HG03060 (cell line): ENCODE results near the gene UBE2E3.
"Not testable (repeated sequence)": the region's sequence is repeated elsewhere in the genome, so short reads cannot be mapped to it uniquely, and the experiment has no call there.

Experiments
- ATAC-seq: cut with Tn5 transposase; IDR thresholded peaks from one replicate; pipeline ENCODE4 v1.9.1; 2021; ENCODE audit warnings: low read depth, moderate number of reproducible peaks; ENCODE audit not compliant: unreplicated experiment

UBE2E3 gene

DNA sequence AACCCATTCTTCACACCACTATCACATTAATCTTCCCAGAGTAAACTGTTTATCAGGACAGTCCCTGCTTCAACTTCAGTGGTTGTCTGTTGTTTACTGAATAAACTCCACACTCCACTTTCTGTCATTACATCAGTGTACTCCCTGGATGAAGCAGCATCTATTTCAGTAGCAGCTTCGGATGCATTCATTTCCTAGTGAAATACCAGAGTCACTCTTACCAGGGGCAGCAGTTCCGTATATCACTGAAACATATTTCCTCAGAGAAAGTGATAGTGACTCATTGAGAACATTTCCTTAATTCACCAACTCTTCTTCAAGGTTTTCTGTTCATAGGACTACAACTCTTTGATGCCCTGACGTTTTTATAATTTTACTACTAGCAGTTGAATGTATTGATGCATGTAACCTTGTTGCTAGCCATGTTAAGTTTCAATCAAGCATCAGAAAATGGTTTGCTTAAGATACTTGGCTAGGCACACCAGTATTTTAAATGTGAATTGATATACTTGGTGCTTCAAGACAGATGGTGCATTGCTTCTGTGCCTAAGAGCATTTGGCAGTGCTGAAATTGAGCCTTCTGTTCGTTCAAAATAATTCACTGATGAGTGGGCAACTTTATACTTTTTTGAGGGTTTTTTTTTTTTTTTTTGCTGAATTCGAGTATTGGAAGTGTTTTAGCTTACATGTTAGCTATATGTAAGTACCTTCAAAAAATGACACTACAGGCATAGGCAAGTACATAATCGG, 92.3 kb downstream of the UBE2E3 start:
- no peak for ATAC-seq

DNA sequence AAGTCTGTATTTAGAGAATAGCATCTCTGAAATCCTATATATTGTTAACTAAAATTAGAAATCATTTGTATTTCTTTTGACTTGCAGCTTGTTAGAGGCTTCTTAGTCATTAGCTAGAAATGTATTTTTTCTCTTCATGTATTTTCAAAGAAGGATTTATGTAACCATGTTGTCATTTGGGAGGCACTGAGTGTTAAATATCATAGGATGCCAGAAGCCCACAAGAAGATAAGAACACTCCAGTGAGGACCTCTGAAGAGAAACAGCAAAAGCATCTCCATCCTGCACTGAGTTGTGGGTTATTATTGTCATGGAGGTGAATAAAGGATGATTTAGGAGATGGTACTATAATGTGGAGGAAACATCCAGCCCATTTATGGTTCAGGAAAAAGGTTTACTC, 93.5 kb downstream of the UBE2E3 start:
- no peak for ATAC-seq

- no peak for ATAC-seq
These were observed 94.1 kb downstream of the UBE2E3 start for GRCh38 chr2:181074457-181074856.

DNA sequence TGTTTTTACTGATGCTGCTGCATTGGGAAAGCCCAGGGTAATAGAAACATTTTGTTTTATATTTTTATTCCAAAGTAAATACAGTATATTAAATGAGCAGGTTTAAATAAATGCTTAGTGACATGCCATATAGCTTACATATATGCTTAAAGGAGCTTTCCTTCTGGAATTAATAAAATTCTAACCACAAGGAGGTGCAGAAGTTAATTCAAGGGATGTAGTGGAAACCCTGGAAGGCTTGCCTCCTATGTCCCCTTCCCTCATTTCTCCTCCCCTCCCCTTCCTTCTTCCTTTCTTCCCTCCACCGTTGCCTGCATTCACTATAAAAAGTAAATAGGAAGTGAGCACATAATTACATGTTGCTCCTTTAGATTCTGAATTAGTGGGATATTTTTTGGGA, 96.3 kb downstream of the UBE2E3 start:
- no peak for ATAC-seq

DNA sequence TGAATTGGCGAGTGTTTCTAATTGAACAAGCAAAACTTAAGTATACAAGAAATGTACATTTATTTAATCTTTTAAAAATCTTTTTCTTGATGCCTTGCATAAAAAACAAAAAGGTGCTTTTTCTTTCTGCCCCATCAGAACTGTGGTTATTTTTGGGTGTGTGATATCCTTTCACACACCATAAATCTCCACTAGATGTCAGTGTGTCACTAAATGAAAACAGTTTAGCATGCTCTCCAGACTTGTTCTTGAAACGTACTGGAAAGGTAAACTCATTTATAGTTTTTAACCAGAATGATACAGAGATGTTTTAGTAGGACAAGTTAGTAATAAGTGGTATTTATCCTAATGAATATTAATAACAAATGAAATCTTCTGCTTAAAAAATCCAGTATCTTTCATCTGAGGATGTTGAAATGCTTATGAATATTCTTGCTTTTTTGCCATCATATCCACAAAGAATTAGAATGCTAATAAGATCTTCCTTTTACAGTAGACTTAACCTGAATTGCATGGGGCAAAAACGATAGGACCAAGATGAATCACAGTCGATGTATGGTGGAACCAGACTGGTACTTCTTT, 96.8 kb downstream of the UBE2E3 start:
- ATAC-seq, result peak; percentile 83

GRCh38 chr2:181083140-181083539, 102.7 kb downstream of the UBE2E3 start:
- ATAC-seq, result no peak

GRCh38 chr2:181085734-181086133, 105.3 kb downstream of the UBE2E3 start:
- no peak for ATAC-seq

DNA sequence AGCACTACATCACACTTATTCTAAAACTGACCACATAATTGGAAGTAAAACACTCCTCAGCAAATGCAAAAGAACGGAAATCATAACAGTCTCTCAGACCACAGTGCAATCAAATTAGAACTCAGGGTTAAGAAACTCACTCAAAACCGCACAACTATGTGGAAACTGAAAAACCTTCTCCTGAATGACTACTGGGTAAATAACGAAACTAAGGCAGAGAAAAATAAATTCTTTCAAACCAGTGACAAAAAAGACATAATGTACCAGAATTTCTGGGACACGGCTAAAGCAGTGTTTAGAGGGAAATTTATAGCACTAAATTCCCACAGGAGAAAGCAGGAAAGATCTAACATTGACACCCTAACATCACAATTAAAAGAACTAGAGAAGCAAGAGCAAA, 111.5 kb downstream of the UBE2E3 start:
- ATAC-seq, result not testable (repeated sequence)

DNA sequence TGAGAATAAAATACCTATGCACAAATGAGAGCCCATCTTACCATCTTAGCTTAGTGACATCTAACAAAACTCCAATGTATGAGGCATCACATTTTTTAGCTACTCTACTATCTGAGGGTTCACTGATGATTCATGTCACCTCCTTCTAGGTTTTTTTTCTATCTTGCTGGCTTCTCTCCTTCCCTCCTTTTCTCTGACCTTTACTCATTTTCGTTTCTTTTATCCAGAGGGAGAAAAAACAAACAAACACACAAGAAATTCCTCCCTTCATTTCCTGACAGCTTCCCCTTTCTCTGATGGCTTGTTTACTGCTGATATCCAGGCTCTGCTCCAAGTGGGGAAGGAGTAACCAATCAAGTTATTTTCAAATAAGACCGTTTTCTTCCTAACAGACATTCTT, 115.1 kb downstream of the UBE2E3 start:
- ATAC-seq, result no peak

DNA sequence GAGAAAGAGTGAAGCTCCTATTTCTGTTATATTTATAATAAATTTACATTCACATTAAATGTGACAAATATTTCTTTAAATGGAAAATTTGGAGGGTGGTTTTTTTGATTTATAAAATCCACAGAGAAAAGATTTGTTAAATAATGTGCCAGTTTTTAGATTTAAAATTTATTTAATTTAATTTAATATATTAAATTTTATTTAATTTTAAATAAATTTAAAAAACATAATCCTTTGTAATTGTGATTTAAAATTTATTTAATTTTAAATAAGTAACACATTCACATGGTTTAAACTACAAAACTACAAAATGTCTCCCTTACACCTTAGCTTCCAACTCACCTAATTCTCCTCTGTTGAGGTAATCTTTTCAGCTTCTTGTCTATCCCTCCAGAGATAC, 123.3 kb downstream of the UBE2E3 start:
- no peak for ATAC-seq

DNA sequence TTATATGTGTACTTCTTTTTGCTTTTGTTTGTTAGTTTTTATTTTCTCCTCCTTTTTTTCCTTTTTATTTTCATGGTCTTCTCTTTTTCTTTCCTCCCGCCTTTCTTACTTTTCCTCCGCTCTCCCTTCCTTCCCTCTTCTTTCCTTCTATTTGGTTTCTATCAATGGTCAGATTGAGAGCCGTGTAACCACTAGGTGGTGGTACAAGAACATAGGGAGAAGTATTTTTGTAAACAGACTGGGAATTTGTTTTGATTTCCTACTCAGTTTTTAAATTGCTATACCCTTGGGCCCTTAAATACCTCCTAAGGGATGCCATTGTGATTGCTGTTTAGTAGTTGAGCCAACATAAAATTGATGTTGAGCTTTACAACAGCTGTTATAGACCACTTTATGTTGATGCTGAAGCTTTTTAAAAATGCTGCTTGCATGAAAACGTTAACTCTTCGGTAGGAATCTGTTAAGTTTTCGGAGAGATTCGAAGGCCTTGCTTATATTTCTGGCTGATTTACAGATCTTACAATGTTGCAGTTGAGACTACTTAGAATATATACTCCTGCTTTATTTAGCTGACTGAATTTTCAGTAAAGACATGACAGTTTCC, 124.2 kb downstream of the UBE2E3 start:
- ATAC-seq, result no peak

GRCh38 chr2:181105562-181105961, 125.2 kb downstream of the UBE2E3 start:
- ATAC-seq, result no peak

DNA sequence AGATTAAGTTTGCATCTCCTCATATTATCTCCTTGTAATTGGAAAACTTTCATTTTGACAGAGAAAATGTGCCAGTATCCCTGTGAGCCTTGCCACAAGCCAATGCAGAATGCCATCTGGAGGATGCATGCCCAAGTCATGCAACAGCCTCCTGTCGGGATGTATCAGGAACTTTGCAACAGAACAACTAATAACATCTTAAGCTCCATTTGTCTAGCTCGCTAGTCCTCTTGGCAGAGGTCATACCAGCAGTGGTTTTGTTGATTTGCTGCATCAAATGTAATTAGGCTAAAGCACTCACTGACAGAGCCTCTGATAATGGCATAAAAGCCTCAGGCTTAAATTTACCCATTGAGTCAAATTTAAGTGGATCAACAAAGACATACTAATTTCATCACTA, 125.8 kb downstream of the UBE2E3 start:
- ATAC-seq, result no peak

GRCh38 chr2:181106789-181107627, 126.6 kb downstream of the UBE2E3 start:
- peak; percentile 100 for ATAC-seq

DNA sequence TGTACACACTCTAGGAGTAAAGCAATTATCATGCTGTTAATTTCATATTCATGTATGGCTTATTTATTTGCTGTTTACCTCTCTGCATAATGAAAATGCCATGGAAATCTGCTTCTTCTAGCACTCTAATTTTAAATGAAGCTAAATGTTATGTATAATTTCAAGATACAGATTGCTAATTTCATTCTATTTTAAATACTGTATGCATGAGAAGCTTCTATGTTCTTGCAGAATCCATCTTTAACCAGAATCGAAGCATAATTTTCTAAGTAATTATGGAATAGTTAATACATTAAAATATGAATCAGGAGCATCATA, 127.2 kb downstream of the UBE2E3 start:
- no peak for ATAC-seq

DNA sequence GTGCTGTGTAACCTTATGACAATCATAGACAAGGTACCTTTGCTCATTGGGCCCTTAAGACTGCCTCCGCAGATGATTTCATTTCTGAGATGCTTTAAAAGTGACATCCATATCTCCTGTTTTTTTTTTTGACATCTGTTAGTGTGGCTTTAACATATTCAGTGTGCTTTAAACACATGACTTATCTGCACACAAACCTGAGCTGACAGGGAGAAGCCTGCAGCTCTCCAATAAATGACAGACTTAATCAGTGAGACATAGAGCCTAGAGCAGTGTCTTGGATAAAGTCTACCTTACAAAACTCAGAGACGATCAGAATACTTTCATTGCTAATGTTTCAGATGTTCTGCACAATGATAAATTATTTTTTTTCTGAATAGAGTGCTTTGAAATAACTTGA, 130.7 kb downstream of the UBE2E3 start:
- ATAC-seq, result no peak

DNA sequence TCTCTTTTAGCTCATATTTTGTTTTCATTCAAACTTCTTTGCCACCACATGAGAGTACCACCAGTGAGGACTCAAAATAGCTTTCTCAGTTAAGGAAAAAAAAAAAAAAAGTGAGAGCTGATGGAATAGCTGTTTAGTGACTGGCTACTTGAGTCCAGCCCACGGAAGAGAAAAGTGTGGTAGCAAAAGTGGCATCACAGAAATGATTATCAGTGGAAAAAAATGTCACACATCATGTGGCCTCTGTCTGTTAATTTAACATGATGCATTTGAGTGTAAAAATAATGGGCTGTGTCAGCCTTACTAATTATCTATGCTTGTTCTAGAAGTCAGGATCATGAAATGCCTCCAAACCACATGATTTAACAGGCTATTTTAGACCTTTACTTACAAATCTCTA, 132.5 kb downstream of the UBE2E3 start:
- no peak for ATAC-seq
